Measurements from ENCODE around the gene EEF2KMT.

DNA sequence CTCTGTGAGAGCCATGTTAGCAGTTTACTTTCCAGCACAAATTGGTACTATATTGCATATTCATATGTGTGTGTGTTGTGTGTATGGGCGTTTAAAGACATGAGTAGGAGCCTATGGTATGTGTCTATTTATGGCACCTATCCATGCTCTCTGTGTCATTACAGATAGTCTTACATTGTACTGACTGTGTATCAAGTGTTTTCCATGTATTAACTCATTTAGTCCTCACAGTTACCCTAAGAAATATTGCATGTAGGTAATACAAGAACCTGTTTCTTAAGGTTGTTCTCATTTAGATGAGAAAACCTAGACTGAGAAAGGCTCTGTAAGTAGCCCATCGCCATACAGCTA, 24.3 kb downstream of the EEF2KMT start:
- TF ChIP-seq, protein P1, sequence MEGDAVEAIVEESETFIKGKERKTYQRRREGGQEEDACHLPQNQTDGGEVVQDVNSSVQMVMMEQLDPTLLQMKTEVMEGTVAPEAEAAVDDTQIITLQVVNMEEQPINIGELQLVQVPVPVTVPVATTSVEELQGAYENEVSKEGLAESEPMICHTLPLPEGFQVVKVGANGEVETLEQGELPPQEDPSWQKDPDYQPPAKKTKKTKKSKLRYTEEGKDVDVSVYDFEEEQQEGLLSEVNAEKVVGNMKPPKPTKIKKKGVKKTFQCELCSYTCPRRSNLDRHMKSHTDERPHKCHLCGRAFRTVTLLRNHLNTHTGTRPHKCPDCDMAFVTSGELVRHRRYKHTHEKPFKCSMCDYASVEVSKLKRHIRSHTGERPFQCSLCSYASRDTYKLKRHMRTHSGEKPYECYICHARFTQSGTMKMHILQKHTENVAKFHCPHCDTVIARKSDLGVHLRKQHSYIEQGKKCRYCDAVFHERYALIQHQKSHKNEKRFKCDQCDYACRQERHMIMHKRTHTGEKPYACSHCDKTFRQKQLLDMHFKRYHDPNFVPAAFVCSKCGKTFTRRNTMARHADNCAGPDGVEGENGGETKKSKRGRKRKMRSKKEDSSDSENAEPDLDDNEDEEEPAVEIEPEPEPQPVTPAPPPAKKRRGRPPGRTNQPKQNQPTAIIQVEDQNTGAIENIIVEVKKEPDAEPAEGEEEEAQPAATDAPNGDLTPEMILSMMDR (IDR thresholded peaks at IDR 0.05; ENCODE audit: extremely low read depth in 1 of 2, insufficient read depth in 1 of 2, low read depth in 1 of 2, low read length in 2 of 2): no peak
- no peak for TF ChIP-seq EZH2 (IDR thresholded peaks at IDR 0.05; ENCODE audit: borderline replicate concordance, low read depth, low read length, severe bottlenecking)
- no peak for TF ChIP-seq POLR2AphosphoS5 (IDR thresholded peaks at IDR 0.05; ENCODE audit: insufficient read depth, low read depth, low read length)

Data from endothelial cell of umbilical vein (primary cell).